ENCODE data around the gene ITPRIP.

ITPRIP gene

GRCh38 chr10:104350127-104350635 lies 11.9 kb upstream of the ITPRIP start:
- Mint-ChIP-seq H3K4me1 (ENCODE audit: low read depth in 2 of 2) (peaks cover 15 to 29% of the 10 kb centered on the region in 2 donors), H3K27ac (no peak overlapping the region), H3K27me3 (no peaks in the 10 kb centered on the region), H3K4me3 (no peak overlapping the region), H3K9me3 (peaks cover 0 to 4% of the 10 kb centered on the region in 2 donors), H3K36me3 (ENCODE audit: insufficient read depth) (no peaks in the 10 kb centered on the region)
- ATAC-seq (replicated peaks) (peak; percentile 66), DNase-seq (peak in 1 of 3 experiments; percentile 34)

GRCh38 chr10:104349623-104350126 lies 11.4 kb upstream of the ITPRIP start:
- DNase-seq: no peak
- Mint-ChIP-seq H3K4me1 (ENCODE audit: low read depth in 2 of 2) (peaks cover 15 to 29% of the 10 kb centered on the region in 2 donors), H3K36me3 (ENCODE audit: insufficient read depth) (no peaks in the 10 kb centered on the region), H3K4me3 (no peak overlapping the region), H3K9me3 (peaks cover 0 to 5% of the 10 kb centered on the region in 2 donors), H3K27ac (no peak overlapping the region), H3K27me3 (no peaks in the 10 kb centered on the region)
- ATAC-seq (replicated peaks): no peak

GRCh38 chr10:104348601-104349000 lies 10.3 kb upstream of the ITPRIP start:
- Mint-ChIP-seq H3K4me3 (no peak overlapping the region), H3K9me3 (peaks cover 0 to 5% of the 10 kb centered on the region in 2 donors), H3K27me3 (no peaks in the 10 kb centered on the region), H3K4me1 (ENCODE audit: low read depth in 2 of 2) (peaks cover 15 to 29% of the 10 kb centered on the region in 2 donors), H3K36me3 (ENCODE audit: insufficient read depth) (no peaks in the 10 kb centered on the region), H3K27ac (no peak overlapping the region)
- no peak for ATAC-seq (replicated peaks)
- DNase-seq: no peak

GRCh38 chr10:104347295-104348045 lies 9.2 kb upstream of the ITPRIP start:
- H3K4me3 Mint-ChIP-seq: no peak overlapping the region
- H3K27me3 Mint-ChIP-seq: no peaks in the 10 kb centered on the region
- no peak for DNase-seq
- ATAC-seq (replicated peaks): no peak
- peaks cover 13 to 23% of the 10 kb centered on the region in 2 donors for H3K4me1 Mint-ChIP-seq (ENCODE audit: low read depth in 2 of 2)
- H3K36me3 Mint-ChIP-seq (ENCODE audit: insufficient read depth): no peaks in the 10 kb centered on the region
- peaks cover 0 to 5% of the 10 kb centered on the region in 2 donors for H3K9me3 Mint-ChIP-seq
- no peak overlapping the region for H3K27ac Mint-ChIP-seq

- DNase-seq: no peak
These were observed 7.7 kb upstream of the ITPRIP start for GRCh38 chr10:104345941-104346340.

GRCh38 chr10:104345515-104345914 lies 7.2 kb upstream of the ITPRIP start:
- H3K27me3 Mint-ChIP-seq: no peaks in the 10 kb centered on the region
- no peak for DNase-seq
- no peak for ATAC-seq (replicated peaks)
- H3K4me1 Mint-ChIP-seq (ENCODE audit: low read depth in 2 of 2): peaks cover 8 to 12% of the 10 kb centered on the region in 2 donors
- H3K4me3 Mint-ChIP-seq: no peak overlapping the region
- H3K9me3 Mint-ChIP-seq: peaks cover 0 to 5% of the 10 kb centered on the region in 2 donors
- H3K27ac Mint-ChIP-seq: peak overlapping the region; percentile 16 to 57
- no peaks in the 10 kb centered on the region for H3K36me3 Mint-ChIP-seq (ENCODE audit: insufficient read depth)

More at GRCh38 chr10:104345941-104346340, 7.7 kb upstream of the ITPRIP start:
- peak; percentile 41 for ATAC-seq (replicated peaks)
- H3K4me1 Mint-ChIP-seq (ENCODE audit: low read depth in 2 of 2): peaks cover 8 to 12% of the 10 kb centered on the region in 2 donors
- peak overlapping the region; percentile 16 to 57 for H3K27ac Mint-ChIP-seq
- H3K9me3 Mint-ChIP-seq: peaks cover 0 to 5% of the 10 kb centered on the region in 2 donors
- H3K27me3 Mint-ChIP-seq: no peaks in the 10 kb centered on the region
- no peak overlapping the region for H3K4me3 Mint-ChIP-seq
- H3K36me3 Mint-ChIP-seq (ENCODE audit: insufficient read depth): no peaks in the 10 kb centered on the region

- H3K36me3 Mint-ChIP-seq (ENCODE audit: insufficient read depth): peaks cover 5% of the 10 kb centered on the region
- ATAC-seq (replicated peaks) (no peak), DNase-seq (no peak)
- H3K4me3 Mint-ChIP-seq: no peak overlapping the region
- H3K27ac Mint-ChIP-seq: no peak overlapping the region
- H3K9me3 Mint-ChIP-seq: peaks cover 0 to 5% of the 10 kb centered on the region in 2 donors
- peaks cover 8 to 13% of the 10 kb centered on the region in 2 donors for H3K4me1 Mint-ChIP-seq (ENCODE audit: low read depth in 2 of 2)
- no peaks in the 10 kb centered on the region for H3K27me3 Mint-ChIP-seq
These were observed 6.0 kb upstream of the ITPRIP start for GRCh38 chr10:104344219-104344618.

- ATAC-seq (replicated peaks) (no peak), DNase-seq (no peak)
- peaks cover 0 to 5% of the 10 kb centered on the region in 2 donors for H3K9me3 Mint-ChIP-seq
- H3K27me3 Mint-ChIP-seq: no peaks in the 10 kb centered on the region
- peaks cover 12 to 20% of the 10 kb centered on the region in 2 donors for H3K4me1 Mint-ChIP-seq (ENCODE audit: low read depth in 2 of 2)
- no peak overlapping the region for H3K4me3 Mint-ChIP-seq
- H3K36me3 Mint-ChIP-seq (ENCODE audit: insufficient read depth): peaks cover 14% of the 10 kb centered on the region
- H3K27ac Mint-ChIP-seq: no peak overlapping the region
These were observed 4.7 kb upstream of the ITPRIP start for GRCh38 chr10:104342941-104343411.

- no peak for ATAC-seq (replicated peaks)
- Mint-ChIP-seq H3K4me3 (no peak overlapping the region), H3K36me3 (ENCODE audit: insufficient read depth) (peaks cover 28% of the 10 kb centered on the region), H3K4me1 (ENCODE audit: low read depth in 2 of 2) (peaks cover 19 to 25% of the 10 kb centered on the region in 2 donors), H3K9me3 (peaks cover 0 to 5% of the 10 kb centered on the region in 2 donors), H3K27me3 (no peaks in the 10 kb centered on the region), H3K27ac (no peak overlapping the region)
- no peak for DNase-seq
These were observed 2.4 kb upstream of the ITPRIP start for GRCh38 chr10:104340641-104341040.

GRCh38 chr10:104340111-104340526 lies 1.9 kb upstream of the ITPRIP start:
- no peak for ATAC-seq (replicated peaks)
- Mint-ChIP-seq H3K4me3 (no peak overlapping the region), H3K27me3 (no peaks in the 10 kb centered on the region), H3K4me1 (ENCODE audit: low read depth in 2 of 2) (peaks cover 22 to 25% of the 10 kb centered on the region in 2 donors), H3K27ac (no peak overlapping the region), H3K36me3 (ENCODE audit: insufficient read depth) (peaks cover 31% of the 10 kb centered on the region), H3K9me3 (peaks cover 0 to under 1% of the 10 kb centered on the region in 2 donors)
- DNase-seq: no peak

GRCh38 chr10:104339469-104340110 lies 1.3 kb upstream of the ITPRIP start:
- ATAC-seq (replicated peaks): no peak
- H3K27ac Mint-ChIP-seq: peak overlapping the region in 1 of 2 donors; percentile 99
- peak overlapping the region; percentile 87 to 94 for H3K4me3 Mint-ChIP-seq
- peaks cover 28 to 31% of the 10 kb centered on the region in 2 donors for H3K4me1 Mint-ChIP-seq (ENCODE audit: low read depth in 2 of 2)
- no peak for DNase-seq
- H3K36me3 Mint-ChIP-seq (ENCODE audit: insufficient read depth): peaks cover 31% of the 10 kb centered on the region
- no peaks in the 10 kb centered on the region for H3K9me3 Mint-ChIP-seq
- H3K27me3 Mint-ChIP-seq: no peaks in the 10 kb centered on the region

- no peak for DNase-seq
- Mint-ChIP-seq H3K9me3 (no peaks in the 10 kb centered on the region), H3K36me3 (ENCODE audit: insufficient read depth) (peaks cover 44% of the 10 kb centered on the region)
These were observed 712 bp downstream of the ITPRIP start for GRCh38 chr10:104337521-104337984.

GRCh38 chr10:104336821-104337467 lies 1.3 kb downstream of the ITPRIP start:
- DNase-seq: no peak
- Mint-ChIP-seq H3K4me1 (ENCODE audit: low read depth in 2 of 2) (peaks cover 48 to 51% of the 10 kb centered on the region in 2 donors), H3K4me3 (peak overlapping the region; percentile 87 to 94), H3K27ac (peak overlapping the region; percentile 95 to 99), H3K36me3 (ENCODE audit: insufficient read depth) (peaks cover 44% of the 10 kb centered on the region), H3K9me3 (no peaks in the 10 kb centered on the region), H3K27me3 (no peaks in the 10 kb centered on the region)
- no peak for ATAC-seq (replicated peaks)

More at GRCh38 chr10:104337521-104337984, 712 bp downstream of the ITPRIP start:
- Mint-ChIP-seq H3K4me3 (peak overlapping the region; percentile 87 to 94), H3K27ac (peak overlapping the region; percentile 95 to 99), H3K27me3 (no peaks in the 10 kb centered on the region), H3K4me1 (ENCODE audit: low read depth in 2 of 2) (peaks cover 47 to 49% of the 10 kb centered on the region in 2 donors)
- peak; percentile 13 for ATAC-seq (replicated peaks)

All from effector memory CD8-positive, alpha-beta T cell (primary cell).